ENCODE data around the gene ATP8B1.
"Not testable (repeated sequence)": the region's sequence is repeated elsewhere in the genome, so short reads cannot be mapped to it uniquely, and the experiment has no call there.

DNA sequence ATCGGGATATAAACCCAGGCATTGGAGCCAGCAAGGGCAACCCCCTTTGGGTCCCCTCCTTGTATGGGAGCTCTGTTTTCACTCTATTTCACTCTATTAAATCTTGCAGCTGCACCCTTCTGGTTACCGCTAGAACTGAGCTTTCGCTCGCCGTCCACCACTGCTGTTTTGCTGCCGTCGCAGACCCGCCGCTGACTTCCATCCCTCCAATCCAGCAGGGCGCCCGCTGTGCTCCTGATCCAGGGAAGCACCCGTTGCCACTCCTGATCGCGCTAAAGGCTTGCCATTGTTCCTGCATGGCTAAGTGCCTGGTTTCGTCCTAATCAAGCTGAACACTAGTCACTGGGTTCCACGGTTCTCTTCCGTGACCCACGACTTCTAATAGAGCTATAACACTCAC, 68.1 kb downstream of the ATP8B1 start:
- not testable (repeated sequence) for TF ChIP-seq SP1 (CRISPR knock-in tag; conservative IDR thresholded peaks at IDR 0.05); NR3C1 (CRISPR knock-in tag; conservative IDR thresholded peaks at IDR 0.05; ENCODE audit: low read depth); CREM (CRISPR knock-in tag; IDR thresholded peaks at IDR 0.05); PRDM15 (CRISPR knock-in tag; IDR thresholded peaks at IDR 0.05); FOXK1 (CRISPR knock-in tag; IDR thresholded peaks at IDR 0.05); USF1 (CRISPR knock-in tag; IDR thresholded peaks at IDR 0.05); NFYB (CRISPR knock-in tag; conservative IDR thresholded peaks at IDR 0.05; ENCODE audit: low read depth)
- TF ChIP-seq, protein P1, sequence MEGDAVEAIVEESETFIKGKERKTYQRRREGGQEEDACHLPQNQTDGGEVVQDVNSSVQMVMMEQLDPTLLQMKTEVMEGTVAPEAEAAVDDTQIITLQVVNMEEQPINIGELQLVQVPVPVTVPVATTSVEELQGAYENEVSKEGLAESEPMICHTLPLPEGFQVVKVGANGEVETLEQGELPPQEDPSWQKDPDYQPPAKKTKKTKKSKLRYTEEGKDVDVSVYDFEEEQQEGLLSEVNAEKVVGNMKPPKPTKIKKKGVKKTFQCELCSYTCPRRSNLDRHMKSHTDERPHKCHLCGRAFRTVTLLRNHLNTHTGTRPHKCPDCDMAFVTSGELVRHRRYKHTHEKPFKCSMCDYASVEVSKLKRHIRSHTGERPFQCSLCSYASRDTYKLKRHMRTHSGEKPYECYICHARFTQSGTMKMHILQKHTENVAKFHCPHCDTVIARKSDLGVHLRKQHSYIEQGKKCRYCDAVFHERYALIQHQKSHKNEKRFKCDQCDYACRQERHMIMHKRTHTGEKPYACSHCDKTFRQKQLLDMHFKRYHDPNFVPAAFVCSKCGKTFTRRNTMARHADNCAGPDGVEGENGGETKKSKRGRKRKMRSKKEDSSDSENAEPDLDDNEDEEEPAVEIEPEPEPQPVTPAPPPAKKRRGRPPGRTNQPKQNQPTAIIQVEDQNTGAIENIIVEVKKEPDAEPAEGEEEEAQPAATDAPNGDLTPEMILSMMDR (IDR thresholded peaks at IDR 0.05), result not testable (repeated sequence)
